NOMO-1 treated with dmso at 0.1 percent for 144 hours (cell line): ENCODE results near the gene MYL4.
"Not testable (repeated sequence)": the region's sequence is repeated elsewhere in the genome, so short reads cannot be mapped to it uniquely, and the experiment has no call there.

Experiments
- DNase-seq: peaks from one replicate; lab custom pipeline; 2025; ENCODE audit not compliant: unreplicated experiment; lab: John Stamatoyannopoulos, UW

MYL4 gene

DNA sequence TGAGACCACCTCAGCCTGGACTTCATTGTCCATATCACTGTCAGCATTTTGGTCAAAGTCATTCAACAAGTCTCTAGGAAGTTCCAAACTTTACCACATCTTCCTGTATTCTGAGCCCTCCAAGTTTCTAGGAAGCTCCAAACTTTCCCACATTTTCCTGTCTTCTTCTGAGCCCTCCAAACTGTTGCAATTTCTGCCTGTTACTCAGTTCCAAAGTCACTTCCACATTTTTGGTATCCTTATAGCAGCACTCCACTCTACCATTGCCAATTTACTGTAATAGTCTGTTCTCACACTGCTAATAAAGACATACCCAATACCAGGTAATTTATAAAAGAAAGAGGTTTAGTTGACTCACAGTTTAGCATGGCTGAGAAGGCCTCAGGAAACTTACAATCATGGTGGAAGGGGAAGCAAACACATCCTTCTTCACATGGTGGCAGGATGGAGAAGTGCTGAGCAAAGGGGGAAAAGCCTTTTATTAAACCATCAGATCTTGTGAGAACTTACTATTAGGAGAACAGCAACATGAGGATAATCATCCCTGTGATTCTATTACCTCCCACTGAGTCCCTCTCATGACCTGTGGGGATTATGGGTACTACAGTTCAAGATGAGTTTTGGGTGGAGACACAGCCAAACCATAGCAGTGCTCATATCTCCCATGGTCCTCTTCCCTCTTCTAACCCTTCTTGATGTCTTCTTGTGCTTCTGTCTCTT is 60.6 kb downstream of the MYL4 start:
- not testable (repeated sequence) for DNase-seq

DNA sequence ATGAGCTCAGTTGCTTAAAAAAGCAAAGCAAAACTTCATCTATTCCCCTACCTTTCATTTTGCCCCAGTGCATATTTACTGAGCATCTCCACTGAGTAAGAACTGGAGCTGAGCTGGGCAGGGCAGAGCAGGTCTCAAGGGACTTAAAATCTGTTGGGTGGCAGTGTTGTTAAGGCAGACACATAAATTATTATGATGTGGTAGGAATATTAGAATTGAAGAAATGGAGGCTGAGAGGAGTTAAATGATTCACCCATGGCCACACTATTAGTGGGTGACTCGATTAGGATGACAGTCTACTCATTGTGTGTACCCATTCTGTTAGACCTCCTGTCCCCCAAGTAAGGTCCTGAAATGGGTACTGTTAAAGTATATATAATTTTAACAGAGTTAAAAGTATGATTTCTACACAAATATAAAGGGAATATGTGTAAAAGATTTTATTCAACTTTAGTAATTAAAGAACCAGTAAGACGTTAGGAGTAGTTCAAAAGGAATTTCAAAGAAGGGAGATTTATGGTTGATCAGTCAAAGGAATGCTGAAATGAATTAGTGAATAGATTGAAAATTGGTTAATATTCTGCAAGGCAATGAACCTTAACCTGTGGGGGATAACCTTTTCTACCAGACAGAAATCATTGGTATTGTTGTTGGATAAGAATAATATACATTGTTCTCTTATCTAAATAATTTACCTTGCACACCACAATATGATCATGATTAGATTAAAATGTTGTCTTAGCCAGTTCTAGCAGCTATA is 62.0 kb downstream of the MYL4 start:
- DNase-seq: no peak

- DNase-seq: no peak
These were observed 63.3 kb downstream of the MYL4 start for GRCh38 chr17:47272491-47272890.

GRCh38 chr17:47273245-47273644 is 64.1 kb downstream of the MYL4 start:
- DNase-seq: no peak
